Peyer's patch (tissue), 4 donors: Measurements from ENCODE around the gene PLA2G4E. TPM values are rescaled to one million over a fixed set of nuclear protein-coding genes. Genes with fewer than 3 reads are reported as not detected.

Experiments
- DNase-seq, 3 donors: peaks; one replicate each; pipeline ENCODE4 v3.0.0-alpha.2; 2017 to 2019
- H3K27ac ChIP-seq, 4 donors: fragments of 200-600 bp; sonication (generic); one replicate each; pipeline ENCODE4 v1.5.1; 2016 to 2019
- H3K27me3 ChIP-seq, 2 donors: fragments of 200-600 bp; sonication (generic); one replicate each; pipeline ENCODE4 v1.5.1; 2019
- H3K36me3 ChIP-seq, 3 donors: fragments of 200-600 bp; sonication (generic); one replicate each; pipeline ENCODE4 v1.5.1; 2016 to 2019
- H3K4me1 ChIP-seq, 4 donors: fragments of 200-600 bp; sonication (generic); one replicate each; pipeline ENCODE4 v1.5.1; 2016 to 2019
- H3K4me3 ChIP-seq, 4 donors: fragments of 200-600 bp; sonication (generic); 1 replicate in 3 of 4; 2 replicates in 1 of 4; pipeline ENCODE4 v1.5.1; 2016 to 2019; ENCODE audit warnings: mild to moderate bottlenecking in 1 of 4
- H3K9me3 ChIP-seq, 4 donors: fragments of 200-600 bp; sonication (generic); one replicate each; pipeline ENCODE4 v1.5.1; 2016 to 2019; ENCODE audit warnings: mild to moderate bottlenecking in 1 of 4
- CTCF ChIP-seq, 6 experiments: fragments of 450-650 bp in 4 of 6; fragments of 200-600 bp in 2 of 6; sonication (generic) in 1 of 6; IDR thresholded peaks; one replicate each; pipeline ENCODE4 v1.5.1; 2017 to 2019; ENCODE audit warnings: antibody characterized with exemption in 6 of 6, mild to moderate bottlenecking in 3 of 6, moderate library complexity in 1 of 6
- POLR2A ChIP-seq, 2 donors: fragments of 450-650 bp; IDR thresholded peaks; one replicate each; pipeline ENCODE4 v1.5.1; 2017; ENCODE audit warnings: antibody characterized with exemption in 2 of 2, mild to moderate bottlenecking in 2 of 2, moderate library complexity in 2 of 2
- total RNA-seq, 4 donors: library from RNA; depleted of rRNA; stranded (reverse); fragments of >200 nt; gene quantifications; one replicate each; pipeline ENCODE4 v1.1.0, GENCODE V29; 2016

The PLA2G4E gene
- total RNA-seq, 4 donors from 2014 or later = 1.5 TPM; not detected in 3

GRCh38 chr15:42038401-42038800 lies 17.6 kb upstream of the PLA2G4E start:
- Histone ChIP-seq H3K27me3 (no peaks in the 10 kb centered on the region), H3K4me1 (peaks cover 0 to 7% (median 0%) of the 10 kb centered on the region in 4 donors), H3K36me3 (no peaks in the 10 kb centered on the region), H3K27ac (no peak overlapping the region), H3K9me3 (no peaks in the 10 kb centered on the region), H3K4me3 (no peak overlapping the region)
- DNase-seq = no peak
- TF ChIP-seq POLR2A (IDR thresholded peaks at IDR 0.05) (no peak), CTCF (IDR thresholded peaks at IDR 0.05) (no peak)

- Histone ChIP-seq H3K4me3 (no peak overlapping the region), H3K36me3 (no peaks in the 10 kb centered on the region), H3K27me3 (no peaks in the 10 kb centered on the region), H3K27ac (no peak overlapping the region), H3K4me1 (peaks cover 0 to 7% (median 0%) of the 10 kb centered on the region in 4 donors), H3K9me3 (no peaks in the 10 kb centered on the region)
- TF ChIP-seq CTCF (IDR thresholded peaks at IDR 0.05) = no peak
- TF ChIP-seq POLR2A (IDR thresholded peaks at IDR 0.05) = no peak
- DNase-seq = peak in 1 of 3 donors; percentile 57
Measured at GRCh38 chr15:42037656-42038055, 16.8 kb upstream of the PLA2G4E start.

- no peak overlapping the region for H3K27ac ChIP-seq
- no peaks in the 10 kb centered on the region for H3K9me3 ChIP-seq
- DNase-seq = no peak
- H3K27me3 ChIP-seq = no peaks in the 10 kb centered on the region
- H3K4me3 ChIP-seq = no peak overlapping the region
- TF ChIP-seq CTCF (IDR thresholded peaks at IDR 0.05) (no peak), POLR2A (IDR thresholded peaks at IDR 0.05) (no peak)
- H3K4me1 ChIP-seq = peaks cover 0 to 7% (median 0%) of the 10 kb centered on the region in 4 donors
- H3K36me3 ChIP-seq = no peaks in the 10 kb centered on the region
Measured at GRCh38 chr15:42036966-42037365, 16.1 kb upstream of the PLA2G4E start.

GRCh38 chr15:42036112-42036905 lies 15.5 kb upstream of the PLA2G4E start:
- Histone ChIP-seq H3K36me3 (no peaks in the 10 kb centered on the region), H3K4me3 (no peak overlapping the region), H3K27me3 (no peaks in the 10 kb centered on the region), H3K4me1 (peaks cover 0 to 7% (median 0%) of the 10 kb centered on the region in 4 donors), H3K9me3 (no peaks in the 10 kb centered on the region), H3K27ac (no peak overlapping the region)
- DNase-seq = no peak
- TF ChIP-seq POLR2A (IDR thresholded peaks at IDR 0.05) (no peak), CTCF (IDR thresholded peaks at IDR 0.05) (no peak)

GRCh38 chr15:42035435-42035761 lies 14.6 kb upstream of the PLA2G4E start:
- DNase-seq = peak in 1 of 3 donors; percentile 32
- Histone ChIP-seq H3K4me3 (no peak overlapping the region), H3K27me3 (no peaks in the 10 kb centered on the region), H3K4me1 (peaks cover 0 to 7% (median 0%) of the 10 kb centered on the region in 4 donors), H3K36me3 (no peaks in the 10 kb centered on the region), H3K27ac (no peak overlapping the region), H3K9me3 (no peaks in the 10 kb centered on the region)
- no peak for TF ChIP-seq CTCF (IDR thresholded peaks at IDR 0.05)
- no peak for TF ChIP-seq POLR2A (IDR thresholded peaks at IDR 0.05)
